DOHH2 (cell line): ENCODE measurements around the gene PKD1.

ENCODE experiments used
- CTCF ChIP-seq: fragments of 200-600 bp; sonication (generic); IDR thresholded peaks from one replicate; pipeline ENCODE4 v1.5.1; 2014; ENCODE audit warnings: antibody characterized with exemption, mild to moderate bottlenecking, low read depth, low read length; ENCODE audit not compliant: poor library complexity, severe bottlenecking
- EZH2phosphoT487 ChIP-seq: fragments of 200-600 bp; sonication (generic); IDR thresholded peaks from 2 replicates; pipeline ENCODE4 v1.6.1; 2017; ENCODE audit warnings: borderline replicate concordance, mild to moderate bottlenecking, antibody characterized with exemption, low read length, moderate library complexity, mixed read lengths

GRCh38 chr16:2048116-2048543, 87.6 kb downstream of the PKD1 start:
- TF ChIP-seq CTCF, result no peak
- TF ChIP-seq EZH2phosphoT487, result no peak
